ENCODE measurements around the gene CNOT8.
A peak's percentile ranks its signal among the peaks of the same experiment; 100 is the strongest.

The CNOT8 gene

DNA sequence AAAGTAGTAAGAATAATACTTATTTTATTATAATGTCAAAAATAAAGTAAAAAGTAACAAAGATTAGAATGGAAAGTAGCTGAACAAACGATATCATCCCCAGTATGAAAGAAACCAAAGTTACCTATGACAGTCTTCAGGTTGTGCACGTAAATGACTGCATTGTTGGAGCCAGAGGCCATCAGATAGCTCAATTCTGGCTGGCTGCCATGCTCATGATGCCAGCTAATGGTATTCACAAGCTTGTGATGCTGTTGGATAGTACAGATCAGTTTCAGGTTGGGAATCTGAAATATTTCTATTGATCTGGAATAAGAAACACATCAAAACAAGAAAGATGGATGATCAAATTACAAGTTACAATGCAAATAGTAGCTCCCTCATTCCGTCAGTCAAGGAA lies 58.4 kb downstream of the CNOT8 start:
- DNase-seq, result no peak

DNA sequence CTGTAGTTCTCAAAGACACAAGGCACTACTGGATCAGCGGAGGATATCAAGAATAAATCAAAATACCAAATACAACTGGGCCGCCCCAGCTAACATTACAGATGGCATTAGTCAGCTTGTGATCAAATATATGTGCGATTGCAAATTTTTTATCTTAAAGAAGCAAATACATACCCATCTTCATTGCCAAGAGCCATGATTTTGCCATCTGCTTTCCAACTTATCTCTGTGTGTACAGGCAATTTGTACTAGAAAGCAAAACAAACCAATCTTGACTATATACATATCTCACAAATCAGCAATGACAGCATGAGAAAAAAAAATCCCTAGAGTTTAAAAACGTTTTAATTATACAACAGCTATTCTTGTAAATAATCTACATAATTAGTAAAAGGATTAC lies 59.3 kb downstream of the CNOT8 start:
- peak in 1 of 56 donors; percentile 6 for DNase-seq

DNA sequence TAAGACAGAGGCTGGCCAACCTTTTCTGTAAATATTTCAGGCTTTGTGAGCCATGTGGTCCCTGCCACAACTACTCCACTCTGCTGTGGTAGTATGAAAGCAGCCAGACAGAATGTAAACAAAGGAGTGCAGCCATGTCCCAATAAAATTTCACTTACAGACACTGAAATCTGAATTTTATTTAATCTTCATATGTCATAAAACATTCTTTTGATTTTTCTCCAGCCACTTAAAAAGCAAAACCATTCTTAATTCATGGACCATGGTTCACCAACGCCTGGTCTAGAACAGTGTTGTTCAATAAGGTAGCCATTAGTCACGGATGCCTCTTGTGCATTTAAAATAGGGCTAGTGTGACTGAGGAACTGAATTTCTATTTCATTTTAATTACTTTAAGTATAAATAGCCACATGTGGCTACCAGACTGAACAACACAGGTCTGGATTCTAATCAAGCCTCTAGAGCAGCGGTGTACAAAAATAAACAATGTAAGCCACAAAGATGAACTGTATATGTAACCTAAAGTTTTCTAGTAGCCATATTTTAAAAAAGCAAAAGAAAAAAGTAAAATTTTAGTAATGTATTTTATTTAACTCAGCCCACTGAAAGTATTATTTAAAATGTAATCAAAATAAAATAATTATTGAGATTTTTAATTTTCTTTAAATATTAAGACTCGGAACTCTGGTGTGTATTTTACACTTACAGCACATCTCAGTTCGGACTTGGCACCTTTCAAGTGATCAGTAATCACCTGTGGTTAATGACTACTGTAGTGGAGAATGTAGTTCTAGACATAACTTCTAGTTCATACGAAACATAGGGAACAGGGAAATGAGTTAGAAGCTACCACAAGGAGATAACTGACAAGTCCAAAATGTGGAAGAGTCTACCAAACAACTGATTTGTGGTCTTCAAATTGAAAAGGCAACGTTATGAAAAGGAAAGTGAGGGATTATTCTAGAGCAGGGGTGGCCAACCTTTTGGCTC lies 65.3 kb downstream of the CNOT8 start:
- no peak for DNase-seq
